ENCODE measurements around the gene TP53I3.

- TF ChIP-seq EZH2 (IDR thresholded peaks at IDR 0.05; ENCODE audit: low read length, missing control alignments), result no peak
- TF ChIP-seq CTCF (conservative IDR thresholded peaks at IDR 0.05 in 1 of 2, IDR thresholded peaks at IDR 0.05 in 1 of 2; ENCODE audit: low read depth in 1 of 2, low read length in 2 of 2), result no peak
Observed at GRCh38 chr2:24102677-24103076, 18.0 kb upstream of the TP53I3 start.

Data from fibroblast of lung (primary cell).